HG02798 (cell line): ENCODE data around the gene ROR1.
"Not testable (repeated sequence)": the region's sequence is repeated elsewhere in the genome, so short reads cannot be mapped to it uniquely, and the experiment has no call there.

Experiments
- ATAC-seq: cut with Tn5 transposase; IDR thresholded peaks from one replicate; pipeline ENCODE4 v1.9.1; 2021; ENCODE audit warnings: mild to moderate bottlenecking; ENCODE audit not compliant: unreplicated experiment, poor library complexity

The ROR1 gene

GRCh38 chr1:63757334-63757733, 16.5 kb upstream of the ROR1 start:
- no peak for ATAC-seq

- ATAC-seq = no peak
Measured at GRCh38 chr1:63758791-63759190, 15.0 kb upstream of the ROR1 start.

- no peak for ATAC-seq
Measured at GRCh38 chr1:63759778-63760177, 14.0 kb upstream of the ROR1 start.

- no peak for ATAC-seq
Measured at GRCh38 chr1:63770381-63770780, 3.4 kb upstream of the ROR1 start.

GRCh38 chr1:63772201-63772600, 1.6 kb upstream of the ROR1 start:
- no peak for ATAC-seq

- no peak for ATAC-seq
Measured at GRCh38 chr1:63772876-63773275, 941 bp upstream of the ROR1 start.

- ATAC-seq = no peak
Measured at GRCh38 chr1:63773496-63773814, 362 bp upstream of the ROR1 start.

- peak; percentile 18 for ATAC-seq
Measured at GRCh38 chr1:63774617-63775417, 1.0 kb downstream of the ROR1 start.

- ATAC-seq = no peak
Measured at GRCh38 chr1:63775418-63776127, 1.8 kb downstream of the ROR1 start.

- no peak for ATAC-seq
Measured at GRCh38 chr1:63777286-63777685, 3.5 kb downstream of the ROR1 start.

GRCh38 chr1:63777965-63778880, 4.4 kb downstream of the ROR1 start:
- ATAC-seq = no peak

- no peak for ATAC-seq
Measured at GRCh38 chr1:63779338-63780211, 5.8 kb downstream of the ROR1 start.

GRCh38 chr1:63780565-63780964, 6.7 kb downstream of the ROR1 start:
- no peak for ATAC-seq

- ATAC-seq = no peak
Measured at GRCh38 chr1:63782982-63783381, 9.2 kb downstream of the ROR1 start.

GRCh38 chr1:63784083-63784482, 10.3 kb downstream of the ROR1 start:
- ATAC-seq = no peak

- ATAC-seq = no peak
Measured at GRCh38 chr1:63784489-63785390, 10.9 kb downstream of the ROR1 start.

- not testable (repeated sequence) for ATAC-seq
Measured at GRCh38 chr1:63787270-63787669, 13.5 kb downstream of the ROR1 start.

- ATAC-seq = no peak
Measured at GRCh38 chr1:63787875-63788274, 14.1 kb downstream of the ROR1 start.
